ENCODE data around the gene NUDT2.
"Not testable (repeated sequence)": the region's sequence is repeated elsewhere in the genome, so short reads cannot be mapped to it uniquely, and the experiment has no call there.

The NUDT2 gene

GRCh38 chr9:34328987-34329832 lies at the start of gene NUDT2, which contains the start of gene KIF24:
NUDT2 (plus strand) TSS chr9:34329569; CDS start chr9:34339040, 9,471 bp downstream.
KIF24 (minus strand) TSS chr9:34329268; CDS start chr9:34311346, 17,922 bp downstream.
- DNase-seq: peak; percentile 99

GRCh38 chr9:34282096-34282495 lies 47.3 kb upstream of the NUDT2 start:
- no peak for DNase-seq

GRCh38 chr9:34289159-34289558 lies 40.2 kb upstream of the NUDT2 start:
- DNase-seq: no peak

- no peak for DNase-seq
Observed at GRCh38 chr9:34291023-34291422, 38.3 kb upstream of the NUDT2 start.

GRCh38 chr9:34291423-34291822 lies 37.9 kb upstream of the NUDT2 start:
- DNase-seq: no peak

GRCh38 chr9:34292552-34292951 lies 36.8 kb upstream of the NUDT2 start:
- no peak for DNase-seq

- not testable (repeated sequence) for DNase-seq
Observed at GRCh38 chr9:34301064-34301463, 28.3 kb upstream of the NUDT2 start.

GRCh38 chr9:34308316-34308715 lies 21.1 kb upstream of the NUDT2 start:
- not testable (repeated sequence) for DNase-seq

- no peak for DNase-seq
Observed at GRCh38 chr9:34310215-34310614, 19.2 kb upstream of the NUDT2 start.

- no peak for DNase-seq
Observed at GRCh38 chr9:34311499-34312185, 17.7 kb upstream of the NUDT2 start.

GRCh38 chr9:34317436-34317835 lies 11.9 kb upstream of the NUDT2 start:
- no peak for DNase-seq

- no peak for DNase-seq
Observed at GRCh38 chr9:34318163-34318790, 11.1 kb upstream of the NUDT2 start.

GRCh38 chr9:34321451-34321850 lies 7.9 kb upstream of the NUDT2 start:
- no peak for DNase-seq

- DNase-seq: no peak
Observed at GRCh38 chr9:34322899-34323591, 6.3 kb upstream of the NUDT2 start.

- no peak for DNase-seq
Observed at GRCh38 chr9:34326690-34327089, 2.7 kb upstream of the NUDT2 start.

GRCh38 chr9:34328500-34328986 lies 826 bp upstream of the NUDT2 start:
- no peak for DNase-seq

GRCh38 chr9:34331196-34331595 lies 1.8 kb downstream of the NUDT2 start:
- no peak for DNase-seq

GRCh38 chr9:34332076-34332964 lies 3.0 kb downstream of the NUDT2 start:
- DNase-seq: peak; percentile 17

GRCh38 chr9:34333836-34334235 lies 4.5 kb downstream of the NUDT2 start:
- DNase-seq: no peak

GRCh38 chr9:34334337-34334824 lies 5.0 kb downstream of the NUDT2 start:
- DNase-seq: no peak

GRCh38 chr9:34334916-34335315 lies 5.5 kb downstream of the NUDT2 start:
- DNase-seq: no peak

GRCh38 chr9:34335376-34335775 lies 6.0 kb downstream of the NUDT2 start:
- no peak for DNase-seq

Data from CD4-positive, alpha-beta T cell treated with Interleukin-4 for 4 hours (primary cell).